Vagina (tissue), 2 donors: ENCODE data around the gene AGBL1. TPM values are rescaled to one million over a fixed set of nuclear protein-coding genes. Genes with fewer than 3 reads are reported as not detected.

Experiments
- DNase-seq, 2 donors: peaks; one replicate each; pipeline ENCODE4 v3.0.0-alpha.2; 2017; ENCODE audit errors: extremely low spot score in 2 of 2
- H3K27ac ChIP-seq: fragments of 200-600 bp; sonication (generic); one replicate; pipeline ENCODE4 v1.5.1; 2019
- H3K27me3 ChIP-seq: fragments of 200-600 bp; sonication (generic); one replicate; pipeline ENCODE4 v1.5.1; 2019
- H3K36me3 ChIP-seq, 2 donors: fragments of 200-600 bp; sonication (generic); one replicate each; pipeline ENCODE4 v1.5.1; 2017 to 2019
- H3K4me1 ChIP-seq: fragments of 200-600 bp; sonication (generic); one replicate; pipeline ENCODE4 v1.5.1; 2019
- H3K4me3 ChIP-seq, 2 donors: fragments of 200-600 bp; sonication (generic); 1 replicate in 1 of 2; 2 replicates in 1 of 2; pipeline ENCODE4 v1.5.1; 2016 to 2019
- H3K9me3 ChIP-seq: fragments of 200-600 bp; sonication (generic); one replicate; pipeline ENCODE4 v1.5.1; 2019
- CTCF ChIP-seq, 3 experiments: fragments of 450-650 bp in 2 of 3; fragments of 200-600 bp in 1 of 3; sonication (generic) in 1 of 3; IDR thresholded peaks; one replicate each; pipeline ENCODE4 v1.5.1; 2017 to 2019; ENCODE audit warnings: antibody characterized with exemption in 3 of 3, mild to moderate bottlenecking in 2 of 3, moderate library complexity in 2 of 3
- POLR2A ChIP-seq, 2 donors: fragments of 450-650 bp; IDR thresholded peaks; one replicate each; pipeline ENCODE4 v1.6.1; 2017; ENCODE audit warnings: antibody characterized with exemption in 2 of 2, mild to moderate bottlenecking in 2 of 2, moderate library complexity in 2 of 2
- POLR2AphosphoS5 ChIP-seq, 2 donors: sonication (generic); formaldehyde crosslinking; IDR thresholded peaks; one replicate each; pipeline ENCODE4 v1.9.0; 2017; ENCODE audit warnings: antibody characterized with exemption in 2 of 2, mild to moderate bottlenecking in 2 of 2, low read depth in 1 of 2; ENCODE audit not compliant: insufficient read depth in 1 of 2
- intact Hi-C: fragments of 100-400 bp; cut with DNase I; formaldehyde crosslinking; loops from one replicate; pipeline ENCODE4 v1.15.1; 2023
- total RNA-seq: library from RNA; depleted of rRNA; stranded (reverse); fragments of >200 nt; gene quantifications from one replicate; pipeline ENCODE4 v1.2.3, GENCODE V29; 2016

AGBL1 gene
- total RNA-seq, 1 donor from 2014 or later: not detected

- DNase-seq: no peak
- no peak overlapping the region for H3K27ac ChIP-seq
- no peaks in the 10 kb centered on the region for H3K36me3 ChIP-seq
- intact Hi-C loops: no loop called here
- H3K4me3 ChIP-seq: no peak overlapping the region
- no peaks in the 10 kb centered on the region for H3K27me3 ChIP-seq
- TF ChIP-seq POLR2A (IDR thresholded peaks at IDR 0.05) (no peak), POLR2AphosphoS5 (IDR thresholded peaks at IDR 0.05; ENCODE audit: insufficient read depth in 1 of 2, low read depth in 1 of 2) (no peak), CTCF (IDR thresholded peaks at IDR 0.05) (no peak)
- H3K9me3 ChIP-seq: no peaks in the 10 kb centered on the region
- H3K4me1 ChIP-seq: peaks cover 10% of the 10 kb centered on the region
Observed at GRCh38 chr15:86080302-86080701, 631 bp downstream of the AGBL1 start.

GRCh38 chr15:86082619-86083380 is 3.1 kb downstream of the AGBL1 start:
- peaks cover 10% of the 10 kb centered on the region for H3K4me1 ChIP-seq
- no peak for TF ChIP-seq CTCF (IDR thresholded peaks at IDR 0.05)
- TF ChIP-seq POLR2A (IDR thresholded peaks at IDR 0.05): no peak
- no peak for TF ChIP-seq POLR2AphosphoS5 (IDR thresholded peaks at IDR 0.05; ENCODE audit: insufficient read depth in 1 of 2, low read depth in 1 of 2)
- intact Hi-C loops: no loop called here
- H3K27ac ChIP-seq: no peak overlapping the region
- DNase-seq: no peak
- H3K9me3 ChIP-seq: no peaks in the 10 kb centered on the region
- no peaks in the 10 kb centered on the region for H3K36me3 ChIP-seq
- no peak overlapping the region for H3K4me3 ChIP-seq
- no peaks in the 10 kb centered on the region for H3K27me3 ChIP-seq

- TF ChIP-seq POLR2A (IDR thresholded peaks at IDR 0.05): no peak
- no peak for TF ChIP-seq POLR2AphosphoS5 (IDR thresholded peaks at IDR 0.05; ENCODE audit: insufficient read depth in 1 of 2, low read depth in 1 of 2)
- TF ChIP-seq CTCF (IDR thresholded peaks at IDR 0.05): no peak
- H3K36me3 ChIP-seq: no peaks in the 10 kb centered on the region
- no peak overlapping the region for H3K4me3 ChIP-seq
- H3K9me3 ChIP-seq: no peaks in the 10 kb centered on the region
- peaks cover 5% of the 10 kb centered on the region for H3K4me1 ChIP-seq
- H3K27me3 ChIP-seq: no peaks in the 10 kb centered on the region
- no peak for DNase-seq
- intact Hi-C loops: no loop called here
- H3K27ac ChIP-seq: no peak overlapping the region
Observed at GRCh38 chr15:86087808-86088207, 8.1 kb downstream of the AGBL1 start.

GRCh38 chr15:86089422-86089821 is 9.8 kb downstream of the AGBL1 start:
- intact Hi-C loops: no loop called here
- Histone ChIP-seq H3K4me3 (no peak overlapping the region), H3K27me3 (no peaks in the 10 kb centered on the region), H3K9me3 (no peaks in the 10 kb centered on the region), H3K36me3 (no peaks in the 10 kb centered on the region), H3K4me1 (no peaks in the 10 kb centered on the region), H3K27ac (no peak overlapping the region)
- TF ChIP-seq POLR2AphosphoS5 (IDR thresholded peaks at IDR 0.05; ENCODE audit: insufficient read depth in 1 of 2, low read depth in 1 of 2): no peak
- TF ChIP-seq POLR2A (IDR thresholded peaks at IDR 0.05): no peak
- TF ChIP-seq CTCF (IDR thresholded peaks at IDR 0.05): no peak
- DNase-seq: no peak

- Histone ChIP-seq H3K9me3 (no peaks in the 10 kb centered on the region), H3K4me3 (no peak overlapping the region), H3K4me1 (no peaks in the 10 kb centered on the region), H3K36me3 (no peaks in the 10 kb centered on the region), H3K27ac (no peak overlapping the region), H3K27me3 (no peaks in the 10 kb centered on the region)
- no peak for TF ChIP-seq POLR2AphosphoS5 (IDR thresholded peaks at IDR 0.05; ENCODE audit: insufficient read depth in 1 of 2, low read depth in 1 of 2)
- no peak for TF ChIP-seq POLR2A (IDR thresholded peaks at IDR 0.05)
- no peak for TF ChIP-seq CTCF (IDR thresholded peaks at IDR 0.05)
- intact Hi-C loops: no loop called here
- DNase-seq: no peak
Observed at GRCh38 chr15:86101818-86102217, 22.1 kb downstream of the AGBL1 start.
